Uterus (tissue), 2 donors: Measurements from ENCODE around the gene CA10.

Experiments used
- CTCF ChIP-seq, 4 experiments: fragments of 200-600 bp in 2 of 4; fragments of 450-650 bp in 2 of 4; sonication (generic) in 2 of 4; IDR thresholded peaks; one replicate each; pipeline ENCODE4 v1.5.1; 2016 to 2019; ENCODE audit warnings: antibody characterized with exemption in 4 of 4, mild to moderate bottlenecking in 2 of 4, moderate library complexity in 1 of 4
- POLR2A ChIP-seq, 2 donors: fragments of 450-650 bp; IDR thresholded peaks; one replicate each; pipeline ENCODE4 v1.6.1; 2016; ENCODE audit warnings: antibody characterized with exemption in 2 of 2, mild to moderate bottlenecking in 1 of 2, moderate library complexity in 1 of 2

- TF ChIP-seq CTCF (IDR thresholded peaks at IDR 0.05) (no peak), POLR2A (IDR thresholded peaks at IDR 0.05) (no peak)
Observed at GRCh38 chr17:51830451-51830850, 328.1 kb downstream of the CA10 start.
